Measurements from ENCODE around the gene PIP5K1C.

PIP5K1C gene, protein sequence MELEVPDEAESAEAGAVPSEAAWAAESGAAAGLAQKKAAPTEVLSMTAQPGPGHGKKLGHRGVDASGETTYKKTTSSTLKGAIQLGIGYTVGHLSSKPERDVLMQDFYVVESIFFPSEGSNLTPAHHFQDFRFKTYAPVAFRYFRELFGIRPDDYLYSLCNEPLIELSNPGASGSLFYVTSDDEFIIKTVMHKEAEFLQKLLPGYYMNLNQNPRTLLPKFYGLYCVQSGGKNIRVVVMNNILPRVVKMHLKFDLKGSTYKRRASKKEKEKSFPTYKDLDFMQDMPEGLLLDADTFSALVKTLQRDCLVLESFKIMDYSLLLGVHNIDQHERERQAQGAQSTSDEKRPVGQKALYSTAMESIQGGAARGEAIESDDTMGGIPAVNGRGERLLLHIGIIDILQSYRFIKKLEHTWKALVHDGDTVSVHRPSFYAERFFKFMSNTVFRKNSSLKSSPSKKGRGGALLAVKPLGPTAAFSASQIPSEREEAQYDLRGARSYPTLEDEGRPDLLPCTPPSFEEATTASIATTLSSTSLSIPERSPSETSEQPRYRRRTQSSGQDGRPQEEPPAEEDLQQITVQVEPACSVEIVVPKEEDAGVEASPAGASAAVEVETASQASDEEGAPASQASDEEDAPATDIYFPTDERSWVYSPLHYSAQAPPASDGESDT

DNA sequence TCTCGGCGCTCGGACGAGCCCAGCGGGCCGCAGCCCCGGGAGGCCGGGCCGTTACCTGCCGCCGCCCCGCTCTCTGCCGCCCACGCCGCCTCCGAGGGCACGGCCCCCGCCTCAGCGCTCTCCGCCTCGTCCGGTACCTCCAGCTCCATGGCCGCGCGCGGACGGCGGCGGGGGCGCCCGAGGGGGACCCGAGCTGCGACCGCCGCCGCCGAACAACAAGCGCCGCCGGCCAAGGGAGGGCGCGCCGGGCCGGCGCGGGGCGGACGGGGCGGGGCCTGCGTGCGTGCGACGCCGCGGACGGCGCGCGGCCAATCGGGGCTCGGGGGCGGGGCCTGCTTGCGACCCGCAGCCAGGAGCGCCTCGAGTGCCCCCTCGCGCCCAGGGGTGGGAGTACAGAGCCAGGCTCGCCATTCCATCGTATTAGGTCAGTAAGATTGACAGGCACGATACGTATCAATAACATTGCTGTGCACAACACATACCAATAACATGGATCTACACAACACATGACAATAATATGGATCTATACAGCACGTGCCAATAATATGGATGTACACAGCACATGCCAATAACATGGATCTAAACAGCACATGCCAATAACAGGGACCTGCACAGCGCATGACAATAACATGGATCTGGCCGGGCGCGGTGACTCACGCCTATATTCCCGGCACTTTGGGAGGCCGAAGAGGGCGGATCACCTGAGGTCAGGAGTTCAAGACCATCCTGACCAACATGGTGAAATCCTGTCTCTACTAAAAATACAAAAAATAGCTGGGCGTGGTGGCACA, at the start of gene PIP5K1C:
Gene PIP5K1C, minus strand, starts transcription at position 227 of the 791 bp plus-strand sequence. Its CDS starts 78 bp downstream, at position 149.
- peak; percentile 79 for DNase-seq

DNA sequence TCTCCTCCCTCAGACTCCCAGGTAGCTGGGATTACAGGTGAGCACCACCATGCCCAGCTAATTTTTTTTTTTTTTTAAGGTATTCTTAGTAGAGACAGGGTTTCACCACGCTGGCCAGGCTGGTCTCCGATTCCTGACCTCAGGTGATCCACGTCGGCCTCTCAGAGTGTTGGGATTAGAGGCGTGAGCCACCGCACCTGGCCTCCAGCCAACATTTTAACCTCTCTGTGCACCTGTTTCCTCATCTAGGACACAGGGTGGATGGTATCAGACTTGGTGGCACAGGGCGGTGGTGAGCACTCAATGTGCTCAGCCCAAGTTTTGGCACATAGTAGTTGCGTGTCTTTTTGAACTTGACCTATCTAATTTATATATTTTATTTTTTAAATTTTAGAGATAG, 48.7 kb upstream of the PIP5K1C start:
- DNase-seq: no peak

DNA sequence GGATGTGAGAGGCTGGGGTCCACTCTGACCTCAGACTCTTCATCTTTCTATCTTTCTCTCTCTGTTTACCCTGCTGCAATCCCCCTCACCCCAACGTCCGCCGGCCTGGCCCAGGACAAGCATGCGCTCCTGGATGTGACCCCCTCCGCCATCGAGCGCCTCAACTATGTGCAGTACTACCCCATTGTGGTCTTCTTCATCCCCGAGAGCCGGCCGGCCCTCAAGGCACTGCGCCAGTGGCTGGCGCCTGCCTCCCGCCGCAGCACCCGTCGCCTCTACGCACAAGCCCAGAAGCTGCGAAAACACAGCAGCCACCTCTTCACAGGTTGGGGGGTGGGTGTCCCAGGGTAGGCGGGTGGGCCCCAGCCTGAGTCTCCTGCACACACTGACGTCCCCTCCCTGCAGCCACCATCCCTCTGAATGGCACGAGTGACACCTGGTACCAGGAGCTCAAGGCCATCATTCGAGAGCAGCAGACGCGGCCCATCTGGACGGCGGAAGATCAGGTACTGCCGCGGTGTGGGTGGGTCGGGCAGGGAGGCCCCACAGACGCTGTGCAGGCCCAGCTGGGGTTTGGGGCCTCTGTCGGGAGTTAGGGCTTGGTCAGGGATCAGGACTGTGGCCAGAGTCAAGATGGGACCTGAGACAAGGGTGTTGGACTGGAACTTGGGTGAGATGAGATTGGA, 46.2 kb upstream of the PIP5K1C start:
- DNase-seq: no peak

DNA sequence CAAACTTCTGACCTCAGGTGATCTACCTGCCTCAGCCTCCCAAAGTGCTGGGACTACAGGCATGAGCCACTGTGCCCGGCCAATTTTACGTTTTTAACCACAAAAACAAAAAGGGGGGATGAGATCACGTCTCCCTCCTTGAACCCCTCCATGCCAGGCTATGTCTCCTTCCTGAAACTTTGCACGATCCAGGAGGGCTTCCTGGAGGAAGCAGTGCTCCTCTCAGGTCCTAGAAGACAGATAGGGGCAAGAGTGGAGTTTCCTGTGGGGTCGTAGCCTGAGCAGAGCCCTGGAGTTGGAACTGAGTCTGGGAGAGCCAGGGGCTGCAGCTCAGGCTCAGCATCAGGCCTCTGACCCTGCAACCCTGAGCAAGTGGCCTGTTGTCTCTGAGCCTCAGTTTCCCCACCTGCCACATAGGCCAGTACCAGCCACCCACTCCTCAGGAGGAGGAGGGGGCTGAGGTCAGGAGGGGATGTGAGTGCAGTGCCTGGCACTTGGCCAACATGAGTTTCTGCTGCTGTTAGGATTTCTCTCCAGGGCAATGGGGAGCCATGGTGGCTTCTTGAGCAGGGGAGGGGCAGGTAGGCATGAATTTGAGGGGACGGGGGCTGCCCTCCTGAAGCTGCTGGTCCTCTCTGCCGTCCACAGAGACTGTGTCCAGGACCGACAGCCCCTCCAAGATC, 45.2 kb upstream of the PIP5K1C start:
- no peak for DNase-seq

DNA sequence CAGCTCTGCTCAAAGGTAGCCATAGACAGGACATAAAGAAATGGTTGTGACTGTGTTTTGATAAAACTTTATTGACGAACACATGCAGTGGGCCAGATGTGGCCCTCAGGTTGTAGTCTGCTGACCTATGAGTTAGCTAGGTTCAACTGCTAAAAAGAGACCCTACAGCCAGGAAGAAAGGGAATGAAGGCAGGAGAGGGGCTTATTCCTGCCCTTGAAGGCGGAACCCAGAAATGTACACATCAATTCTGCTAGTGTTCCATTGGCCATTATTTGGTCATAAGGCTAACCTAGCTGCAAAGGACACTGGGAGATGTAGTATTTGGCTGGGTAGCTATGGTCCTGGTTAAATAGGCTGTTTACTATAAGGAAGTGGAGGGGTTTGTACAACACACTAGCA, 43.2 kb upstream of the PIP5K1C start:
- peak; percentile 62 for DNase-seq

DNA sequence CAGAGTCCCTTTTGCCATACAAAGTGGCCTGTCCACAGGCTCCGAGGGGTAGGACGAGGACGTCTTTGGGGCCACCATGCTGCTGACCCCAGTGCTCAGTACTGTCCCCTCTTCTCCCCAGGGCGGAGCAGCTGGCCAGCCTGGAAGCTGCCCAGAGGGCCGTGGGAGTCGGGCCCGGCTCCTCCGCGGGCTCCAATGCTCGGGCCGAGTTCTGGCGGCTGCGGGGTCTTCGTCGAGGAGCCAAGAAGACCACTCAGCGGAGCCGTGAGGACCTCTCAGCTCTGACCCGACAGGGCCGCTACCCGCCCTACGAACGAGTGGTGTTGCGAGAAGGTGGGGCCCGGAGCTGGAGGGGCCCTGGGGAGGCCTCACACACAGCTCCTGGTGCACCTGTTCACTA, 40.2 kb upstream of the PIP5K1C start:
- no peak for DNase-seq

DNA sequence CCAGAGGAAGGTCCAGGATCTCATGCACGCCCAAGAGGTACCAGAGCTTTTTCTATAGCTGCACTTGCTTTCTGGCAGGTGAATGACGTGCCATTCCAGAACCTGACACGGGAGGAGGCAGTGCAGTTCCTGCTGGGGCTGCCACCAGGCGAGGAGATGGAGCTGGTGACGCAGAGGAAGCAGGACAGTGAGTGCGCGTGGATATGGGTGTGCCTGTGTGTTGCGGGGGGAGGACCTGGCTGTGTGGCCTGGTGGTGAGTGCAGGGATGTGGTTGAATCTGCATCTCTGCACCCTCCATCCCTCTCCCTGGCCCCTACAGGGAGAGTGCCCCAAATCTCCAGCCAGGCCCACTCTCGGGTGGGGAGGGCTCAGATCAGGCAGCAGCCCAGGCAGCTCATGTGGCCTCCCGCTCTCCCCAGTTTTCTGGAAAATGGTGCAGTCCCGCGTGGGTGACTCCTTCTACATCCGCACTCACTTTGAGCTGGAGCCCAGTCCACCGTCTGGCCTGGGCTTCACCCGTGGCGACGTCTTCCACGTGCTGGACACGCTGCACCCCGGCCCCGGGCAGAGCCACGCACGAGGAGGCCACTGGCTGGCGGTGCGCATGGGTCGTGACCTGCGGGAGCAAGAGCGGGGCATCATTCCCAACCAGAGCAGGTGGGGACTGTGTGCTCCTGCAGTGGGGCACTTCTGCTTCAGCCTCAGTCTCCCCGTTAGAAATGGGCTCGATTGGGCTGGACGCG, 38.4 kb upstream of the PIP5K1C start:
- no peak for DNase-seq

DNA sequence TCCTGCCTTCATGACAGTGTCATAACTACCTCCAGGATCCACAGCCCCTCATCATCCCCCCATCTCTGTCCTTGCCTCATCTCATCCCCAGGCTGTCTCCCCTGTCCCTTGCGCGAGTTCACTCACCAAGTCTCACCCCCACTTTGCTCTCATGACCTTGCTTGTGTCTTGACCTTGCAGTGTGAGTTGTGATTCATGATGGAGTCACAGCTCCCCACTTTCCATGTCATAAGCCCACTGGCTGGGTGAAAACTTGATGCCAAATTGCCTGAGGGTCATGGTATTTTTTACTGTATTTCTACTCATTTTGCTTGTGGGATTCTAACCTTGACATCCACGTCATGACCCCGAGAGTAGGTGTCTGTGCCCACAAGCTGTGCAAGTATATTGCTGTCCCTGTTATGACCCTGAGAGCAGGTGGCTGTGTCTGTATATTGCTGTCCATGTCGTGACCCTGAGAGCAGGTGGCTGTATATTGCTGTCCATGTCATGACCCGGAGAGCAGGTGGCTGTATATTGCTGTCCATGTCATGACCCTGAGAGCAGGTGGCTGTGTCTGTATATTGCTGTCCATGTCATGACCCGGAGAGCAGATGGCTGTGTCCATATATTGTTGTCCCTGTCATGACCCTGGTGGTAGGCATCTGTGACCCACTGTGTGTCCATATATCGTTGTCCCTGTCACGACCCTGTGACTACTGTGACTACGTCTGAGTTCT, 37.4 kb upstream of the PIP5K1C start:
- no peak for DNase-seq

DNA sequence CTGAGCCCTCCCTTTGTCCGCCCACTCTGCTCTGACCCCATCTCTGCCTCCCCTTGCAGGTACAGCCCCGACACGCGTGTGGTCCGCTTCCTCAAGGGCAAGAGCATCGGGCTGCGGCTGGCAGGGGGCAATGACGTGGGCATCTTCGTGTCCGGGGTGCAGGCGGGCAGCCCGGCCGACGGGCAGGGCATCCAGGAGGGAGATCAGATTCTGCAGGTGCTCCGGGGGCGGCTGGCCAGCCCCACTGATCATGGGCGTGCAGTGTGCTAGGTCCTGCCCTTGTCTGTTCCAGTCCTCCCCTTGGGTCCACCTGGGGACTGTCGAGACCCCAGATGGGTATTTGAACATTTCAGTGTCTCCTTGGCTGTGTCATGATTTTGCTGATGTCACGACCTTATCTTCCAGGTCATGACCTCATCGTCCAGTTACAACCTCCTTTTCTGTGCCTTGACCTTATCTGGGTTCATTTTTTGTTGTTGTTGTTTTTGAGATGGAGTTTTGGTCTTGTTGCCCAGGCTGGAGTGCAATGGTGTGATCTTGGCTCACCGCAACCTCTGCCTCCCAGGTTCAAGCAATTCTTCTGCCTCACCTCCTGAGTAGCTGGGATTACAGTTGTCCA, 35.9 kb upstream of the PIP5K1C start:
- no peak for DNase-seq

DNA sequence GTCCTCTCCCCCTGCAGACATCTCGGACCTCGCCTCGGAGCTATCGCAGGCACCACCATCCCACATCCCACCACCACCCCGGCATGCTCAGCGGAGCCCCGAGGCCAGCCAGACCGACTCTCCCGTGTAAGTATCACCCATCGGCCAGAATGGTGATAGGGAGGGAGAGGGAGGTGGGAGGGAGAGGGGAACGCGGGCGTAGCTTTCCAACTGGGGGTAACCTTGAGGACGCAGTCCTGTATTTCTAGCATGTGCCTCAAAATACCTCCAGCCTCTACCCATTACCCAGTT, 34.0 kb upstream of the PIP5K1C start:
- DNase-seq: no peak

DNA sequence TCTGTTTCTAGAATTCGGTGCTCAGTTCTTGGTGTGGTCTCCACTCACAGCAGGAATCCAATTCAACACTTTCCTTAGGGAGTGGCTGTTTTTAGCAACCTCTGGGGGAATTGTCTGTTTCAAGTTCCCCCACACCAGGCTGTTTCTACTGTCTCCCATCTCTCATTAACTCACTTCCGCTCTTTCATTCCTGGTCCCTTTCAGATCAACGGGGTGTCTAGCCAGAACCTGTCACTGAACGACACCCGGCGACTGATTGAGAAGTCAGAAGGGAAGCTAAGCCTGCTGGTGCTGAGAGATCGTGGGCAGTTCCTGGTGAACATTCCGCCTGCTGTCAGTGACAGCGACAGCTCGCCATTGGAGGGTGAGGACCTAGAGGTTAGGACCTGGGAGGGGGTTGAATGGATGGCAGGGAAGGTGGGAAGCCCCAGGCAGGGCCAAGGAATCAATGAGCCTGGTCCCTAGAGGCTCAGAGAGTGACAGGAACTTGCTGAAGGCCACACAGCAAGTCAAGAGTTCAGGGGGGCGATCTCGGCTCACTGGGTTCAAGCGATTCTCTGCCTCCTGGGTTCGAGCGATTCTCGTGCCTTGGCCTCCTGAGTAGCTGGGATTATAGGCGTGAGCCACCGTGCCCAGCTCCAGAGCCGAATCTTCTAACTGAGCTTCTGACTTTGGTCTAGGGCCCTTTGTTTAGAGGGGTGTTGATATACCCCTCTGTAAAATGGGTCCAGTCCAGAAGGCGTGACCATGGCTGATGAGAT, 33.5 kb upstream of the PIP5K1C start:
- DNase-seq: peak; percentile 16

DNA sequence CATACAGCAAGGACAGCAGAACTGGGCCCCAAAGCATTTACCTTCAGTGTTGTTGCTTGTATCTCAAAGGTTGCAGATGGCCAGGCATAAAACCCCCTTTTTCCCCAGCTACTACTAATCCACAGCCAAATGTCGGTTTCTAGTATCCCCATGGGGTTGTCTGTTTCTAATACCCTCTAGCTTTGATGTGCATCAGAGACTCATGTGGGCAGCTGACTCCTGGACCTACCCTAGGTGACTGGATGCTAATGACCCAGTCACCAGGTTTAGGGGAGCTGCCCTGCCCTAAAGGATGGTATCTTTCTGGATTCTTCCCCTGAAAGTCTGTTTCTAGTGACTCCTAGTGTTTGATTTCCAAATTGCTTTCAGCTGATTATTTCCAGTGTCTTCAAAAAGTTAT, 31.8 kb upstream of the PIP5K1C start:
- DNase-seq: no peak

DNA sequence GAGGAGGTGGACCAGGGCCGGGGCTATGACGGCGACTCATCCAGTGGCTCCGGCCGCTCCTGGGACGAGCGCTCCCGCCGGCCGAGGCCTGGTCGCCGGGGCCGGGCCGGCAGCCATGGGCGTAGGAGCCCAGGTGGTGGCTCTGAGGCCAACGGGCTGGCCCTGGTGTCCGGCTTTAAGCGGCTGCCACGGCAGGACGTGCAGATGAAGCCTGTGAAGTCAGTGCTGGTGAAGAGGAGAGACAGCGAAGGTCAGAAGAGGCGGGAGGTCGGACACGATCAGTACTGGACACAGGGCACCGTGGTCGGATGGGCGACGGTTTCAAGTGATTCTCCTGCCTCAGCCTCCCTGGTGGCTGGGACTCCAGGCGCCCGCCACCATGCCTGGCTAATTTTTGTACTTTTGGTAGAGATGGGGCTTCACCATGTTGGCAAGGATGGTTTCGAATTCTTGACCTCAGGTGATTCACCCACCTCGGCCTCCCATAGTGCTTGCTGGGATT, 30.2 kb upstream of the PIP5K1C start:
- DNase-seq: no peak

DNA sequence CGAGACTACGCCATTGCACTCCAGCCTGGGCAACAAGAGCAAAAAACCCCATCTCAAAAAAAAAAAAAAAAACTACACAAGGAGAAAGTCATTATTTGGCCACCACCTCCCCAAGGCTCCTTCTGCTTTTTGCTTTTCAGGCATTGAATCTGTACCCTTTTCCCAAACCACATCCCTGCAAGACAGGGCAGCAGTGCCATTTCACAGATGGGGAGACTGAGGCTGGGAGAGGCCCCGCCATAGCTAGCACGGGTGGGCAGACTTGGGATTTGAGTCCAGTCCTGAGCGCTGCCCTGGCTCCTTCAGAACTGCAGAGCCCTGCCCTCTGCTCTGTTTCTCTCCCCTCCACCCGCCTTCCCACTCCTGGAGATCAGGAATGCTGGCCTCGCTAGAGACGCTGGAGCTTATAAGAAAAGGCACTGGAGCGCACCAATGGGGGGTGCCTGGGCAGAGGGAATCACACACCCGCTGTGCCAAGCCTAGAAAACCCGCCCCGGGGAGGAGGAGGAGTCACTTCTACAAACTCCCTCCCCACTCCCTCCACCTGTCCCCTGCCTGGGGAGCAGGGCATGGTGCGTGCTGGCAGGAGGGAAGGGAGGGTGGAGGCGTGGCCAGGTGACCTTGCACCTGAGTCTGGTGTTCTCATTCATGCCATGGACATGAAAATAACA, 25.5 kb upstream of the PIP5K1C start:
- DNase-seq: peak; percentile 37

DNA sequence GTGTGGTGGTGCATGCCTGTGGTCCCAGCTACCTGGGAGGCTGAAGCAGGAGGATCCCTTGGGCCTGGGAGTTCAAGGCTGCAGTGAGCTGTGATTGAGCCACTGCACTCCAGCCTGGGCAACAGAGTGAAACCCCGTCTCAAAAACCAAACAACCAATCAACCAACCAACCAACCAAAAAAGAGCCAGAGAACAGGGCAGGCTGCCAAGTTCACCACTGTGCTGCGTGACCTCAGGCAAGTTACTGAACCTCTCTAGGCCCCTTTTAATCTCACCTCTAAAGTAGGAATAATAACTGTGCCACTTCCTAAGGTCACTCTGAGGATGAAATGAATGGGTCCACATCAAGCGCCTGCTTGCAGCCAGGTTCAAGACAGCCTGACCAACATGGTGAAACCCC, 24.9 kb upstream of the PIP5K1C start:
- no peak for DNase-seq

DNA sequence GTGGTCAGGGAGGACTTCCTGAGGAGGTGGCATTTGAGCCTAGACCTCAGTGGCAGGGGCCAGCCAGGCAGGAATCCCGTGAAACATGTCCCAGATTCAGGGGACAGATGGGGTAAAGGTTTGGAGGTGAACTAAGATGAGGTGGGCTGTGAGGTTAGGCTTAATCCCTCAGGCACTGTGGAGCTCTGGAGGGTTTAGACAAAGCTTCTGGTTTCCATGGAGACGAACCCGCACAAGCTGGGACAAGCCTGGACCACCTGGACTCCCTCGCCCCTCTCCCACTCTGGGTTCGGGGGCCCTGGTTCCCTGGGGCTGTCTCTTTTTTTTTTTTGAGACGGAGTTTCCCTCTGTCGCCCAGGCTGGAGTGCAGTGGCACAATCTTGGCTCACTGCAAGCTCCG, 23.6 kb upstream of the PIP5K1C start:
- DNase-seq: no peak

DNA sequence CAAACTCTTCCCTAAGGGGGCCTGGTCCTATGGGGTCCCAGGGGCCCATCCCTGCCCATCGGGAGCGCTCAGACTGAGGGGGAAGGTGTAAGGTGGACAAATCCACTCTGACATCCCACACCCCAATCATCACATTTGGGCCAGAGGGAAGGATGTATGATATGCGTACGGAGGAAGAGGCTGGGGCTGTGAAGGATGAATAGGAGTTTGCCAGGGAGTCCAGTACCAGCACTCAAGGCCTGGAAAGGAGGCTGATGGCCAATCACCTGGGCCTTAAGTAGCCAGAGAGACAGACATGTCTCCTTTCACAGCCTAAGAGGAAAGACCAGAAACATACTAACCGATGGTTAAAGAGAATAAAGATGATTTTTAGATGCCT, 22.8 kb upstream of the PIP5K1C start:
- no peak for DNase-seq

DNA sequence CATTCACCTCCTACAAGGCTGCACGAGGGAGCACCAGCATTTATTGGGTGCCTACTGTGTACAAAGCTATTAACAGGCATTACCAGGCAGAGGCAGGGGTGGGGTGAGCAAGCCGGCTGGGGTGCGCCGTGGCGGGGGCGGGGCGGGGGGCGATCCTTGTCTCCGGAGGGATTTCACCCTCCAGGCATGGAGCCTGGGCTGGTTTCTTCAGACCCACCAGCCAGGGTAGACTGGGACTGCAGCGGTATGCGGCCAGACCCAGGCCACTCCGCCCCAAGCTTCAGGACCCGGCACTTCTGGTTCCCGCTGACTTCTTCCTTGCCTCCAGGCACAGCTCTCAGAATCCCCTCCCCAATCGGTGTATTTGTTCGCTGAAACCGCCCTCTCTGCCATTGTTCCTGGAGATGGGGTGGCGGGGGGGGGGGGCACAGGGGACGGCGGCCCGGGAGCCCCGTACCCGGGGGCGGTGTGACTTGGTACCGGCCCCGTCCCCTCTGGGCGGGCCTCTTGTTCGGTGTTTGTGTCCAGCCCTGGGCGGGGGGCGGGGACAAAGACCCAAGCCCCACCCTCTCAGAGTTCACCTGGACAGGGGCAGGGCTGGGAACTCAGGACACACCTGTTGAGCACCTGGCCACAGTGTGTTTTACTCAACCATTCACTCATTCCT, 22.3 kb upstream of the PIP5K1C start:
- DNase-seq: no peak

Measured in MV-4-11 (cell line).